Left cardiac atrium (tissue), 4 donors: ENCODE results near the gene EIF2D. TPM values are rescaled to one million over a fixed set of nuclear protein-coding genes. Genes with fewer than 3 reads are reported as not detected.
A peak's percentile ranks its signal among the peaks of the same experiment; 100 is the strongest.
"Not testable (repeated sequence)": the region's sequence is repeated elsewhere in the genome, so short reads cannot be mapped to it uniquely, and the experiment has no call there.

ENCODE experiments used
- ATAC-seq, 2 donors: fragments of 200-7000 bp; cut with Tn5 transposase; one replicate each; pipeline ENCODE4 v1.9.1; 2020; ENCODE audit warnings: mild to moderate bottlenecking in 2 of 2, moderate library complexity in 2 of 2
- DNase-seq: peaks from one replicate; pipeline ENCODE4 v3.0.0-alpha.2; 2020
- intact Hi-C, 2 donors: fragments of 100-400 bp; cut with DNase I; formaldehyde crosslinking; loops; one replicate each; pipeline versions ENCODE4 v1.14.1 to v1.15.1; 2022 to 2023
- total RNA-seq, 2 donors: library from RNA; stranded (reverse); fragmentation: NEBNext Ultra II Directional; extraction: Animal tissue kit (Norgen Biotek cat#: 25700); gene quantifications; one replicate each; pipeline ENCODE4 v1.2.1, GENCODE V29; 2021
- donor health status: DM: no; HTN: yes; CAD: no.
- donor health status: DM: no; HTN: yes; CAD: no; lungs with severe emphysema.
- donor health status: DM: yes; HTN: yes; CAD: no.
- donor health status: Dilated cardiomyopathy.

Gene EIF2D
- total RNA-seq, 2 donors from 2014 or later: 22.9 to 27.8 TPM

DNA sequence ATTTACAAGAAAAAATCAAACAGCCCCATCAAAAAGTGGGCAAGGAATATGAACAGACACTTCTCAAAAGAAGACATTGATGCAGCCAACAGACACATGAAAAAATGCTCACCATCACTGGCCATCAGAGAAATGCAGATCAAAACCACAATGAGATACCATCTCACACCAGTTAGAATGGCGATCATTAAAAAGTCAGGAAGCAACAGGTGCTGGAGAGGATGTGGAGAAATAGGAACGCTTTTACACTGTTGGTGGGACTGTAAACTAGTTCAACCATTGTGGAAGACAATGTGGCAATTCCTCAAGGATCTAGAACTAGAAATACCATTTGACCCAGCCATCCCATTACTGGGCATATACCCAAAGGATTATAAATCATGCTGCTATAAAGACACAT is 29.8 kb upstream of the EIF2D start:
- DNase-seq, ATAC-seq, intact Hi-C loops: not testable (repeated sequence)

DNA sequence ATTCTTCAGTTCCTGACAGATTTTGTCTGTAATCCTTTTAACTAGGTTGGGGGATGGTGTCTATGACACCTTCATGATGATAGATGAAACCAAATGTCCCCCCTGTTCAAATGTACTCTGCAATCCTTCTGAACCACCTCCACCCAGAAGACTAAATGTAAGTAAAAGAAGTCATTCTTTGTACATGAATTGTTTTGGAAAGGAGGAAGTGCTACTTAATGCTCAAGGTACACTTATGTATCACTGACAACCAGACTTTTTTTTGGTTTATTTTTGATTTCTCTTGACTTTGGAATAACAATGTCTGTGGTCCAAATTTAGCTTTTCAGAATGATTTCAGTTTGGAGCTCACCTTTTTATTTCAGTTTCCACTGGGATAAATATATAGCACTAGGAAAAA is 25.3 kb upstream of the EIF2D start:
- ATAC-seq (no peak), DNase-seq (no peak)
- intact Hi-C loops: loop anchor here in 1 of 2 donors (5.0 kb wide), 1 partner anchor 95 kb away; no protein-coding TSS in a partner anchor

DNA sequence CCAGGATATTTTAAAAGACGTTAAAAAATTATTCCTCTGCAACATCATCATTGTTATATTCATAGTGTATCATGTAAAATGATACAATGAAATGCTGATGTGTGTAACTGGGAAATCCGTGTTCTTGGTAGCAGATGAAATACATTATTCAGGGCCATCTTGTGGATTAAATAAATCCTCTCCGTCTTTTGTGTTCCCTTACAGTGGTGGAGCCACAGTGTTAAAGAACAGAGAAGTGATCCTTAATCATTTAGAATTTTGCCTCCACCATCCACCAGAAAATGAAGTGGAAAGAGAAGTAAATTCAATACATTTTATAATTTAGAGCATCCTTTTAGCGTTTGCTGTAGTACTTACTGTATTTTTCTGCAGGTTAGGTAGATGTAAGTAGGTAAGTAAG is 24.4 kb upstream of the EIF2D start:
- intact Hi-C loops: loop anchor here in 1 of 2 donors (5.0 kb wide), 1 partner anchor 96 kb away; no protein-coding TSS in a partner anchor
- no peak for ATAC-seq
- DNase-seq: no peak

DNA sequence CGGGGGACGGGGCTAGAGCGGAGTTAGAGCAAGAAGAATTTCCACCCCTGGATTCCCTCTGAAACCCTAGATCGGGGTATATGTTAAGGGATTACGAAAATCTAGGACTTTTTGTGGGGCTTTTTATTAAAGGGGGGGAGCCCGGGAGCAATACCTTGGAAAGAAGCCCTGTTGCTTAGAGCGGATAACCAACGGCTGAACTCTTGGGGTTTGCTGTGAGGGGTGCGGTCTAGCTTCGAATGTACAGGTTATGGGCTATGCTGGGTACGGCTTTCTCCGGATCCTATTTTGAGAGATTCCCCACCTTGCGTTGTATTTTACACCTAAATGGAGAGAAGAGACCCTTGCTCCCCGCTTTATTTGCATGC is 23.7 kb upstream of the EIF2D start:
- intact Hi-C loops: loop anchor here in 1 of 2 donors (2.0 to 5.0 kb wide), 2 partner anchors 96 to 173 kb away; no protein-coding TSS in a partner anchor
- DNase-seq (no peak), ATAC-seq (peak in 1 of 2 donors; percentile 1)

DNA sequence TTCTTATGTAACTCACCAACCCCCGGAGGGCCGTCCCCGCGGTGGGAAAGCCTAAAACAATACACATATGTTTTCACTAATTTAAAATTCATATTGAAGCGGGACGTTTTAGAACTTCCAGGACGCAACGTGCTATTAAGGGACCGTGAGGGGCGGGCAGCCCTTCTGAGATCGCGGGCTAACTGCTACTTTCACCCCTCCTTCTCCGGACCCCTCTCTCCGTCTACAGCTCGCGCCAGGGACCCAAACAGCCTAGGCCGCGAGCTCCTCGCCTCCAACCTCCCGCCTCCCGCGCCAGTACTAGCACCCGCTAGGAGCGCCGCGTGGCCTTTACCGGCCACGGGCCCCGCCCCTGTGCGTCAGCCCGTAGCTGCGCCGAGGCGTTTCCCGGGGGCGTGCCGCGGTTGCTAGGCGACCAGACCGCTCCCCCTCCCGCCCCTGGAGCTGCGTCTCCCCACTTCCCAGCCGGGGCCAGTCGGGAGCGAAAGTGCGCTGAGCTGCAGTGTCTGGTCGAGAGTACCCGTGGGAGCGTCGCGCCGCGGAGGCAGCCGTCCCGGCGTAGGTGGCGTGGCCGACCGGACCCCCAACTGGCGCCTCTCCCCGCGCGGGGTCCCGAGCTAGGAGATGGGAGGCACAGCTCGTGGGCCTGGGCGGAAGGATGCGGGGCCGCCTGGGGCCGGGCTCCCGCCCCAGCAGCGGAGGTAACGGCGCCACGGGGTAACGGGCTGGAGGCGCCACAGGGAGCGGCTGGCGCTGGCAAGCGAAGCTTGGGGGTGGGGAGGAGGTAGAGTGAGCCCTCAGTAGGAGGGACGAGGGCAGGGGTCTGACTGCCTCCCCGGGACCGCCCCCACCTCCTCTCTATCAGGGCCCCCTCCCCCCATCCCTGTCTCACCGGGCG is 23.1 kb upstream of the EIF2D start, which contains the start of gene DYRK3:
TSS of gene DYRK3 (plus strand) at position 457 of the 898 bp plus-strand sequence. CDS start at position 625, 168 bp downstream.
- DNase-seq: peak; percentile 97
- intact Hi-C loops: loop anchor here in 1 of 2 donors (2.0 to 5.0 kb wide), 2 partner anchors 97 to 173 kb away; no protein-coding TSS in a partner anchor
- ATAC-seq: peak; percentile 99

DNA sequence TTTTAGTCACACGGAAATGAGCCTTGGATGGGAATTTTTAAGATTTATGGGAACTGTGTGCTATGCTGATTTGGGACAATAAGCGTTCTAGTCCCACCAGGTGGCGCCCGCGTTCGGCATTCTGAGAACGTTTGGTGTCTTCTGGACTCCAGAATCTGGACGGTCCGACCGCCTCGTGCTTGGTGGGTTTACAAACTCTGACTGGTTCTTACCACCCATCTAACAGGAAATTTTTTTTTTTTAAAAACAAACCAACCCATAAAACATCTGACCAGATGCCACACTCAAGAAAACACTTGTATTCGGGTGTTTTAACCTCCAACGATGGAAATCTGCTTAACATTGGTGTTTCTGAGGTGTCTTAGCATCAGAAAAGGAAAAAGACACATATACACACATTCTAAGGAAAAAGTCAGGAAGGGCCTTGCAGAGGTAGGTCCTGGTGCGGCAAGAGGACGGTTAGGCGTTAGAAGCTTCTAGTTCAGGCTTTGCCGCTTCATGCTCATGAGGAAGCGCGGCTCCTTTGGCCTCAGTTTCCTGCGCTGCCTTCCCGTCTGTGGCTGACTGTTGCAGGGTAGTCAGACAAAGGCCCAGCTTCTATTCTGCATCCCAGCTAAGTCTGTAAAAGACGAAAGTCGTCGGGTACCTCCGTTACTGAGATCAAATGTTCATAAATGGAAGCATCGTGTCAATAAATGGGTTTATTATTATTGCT is 22.3 kb upstream of the EIF2D start:
- intact Hi-C loops: loop anchor here (1.0 to 5.0 kb wide), 6 partner anchors 30 to 348 kb away; no protein-coding TSS in a partner anchor
- peak; percentile 96 for DNase-seq
- peak; percentile 72 to 75 for ATAC-seq

DNA sequence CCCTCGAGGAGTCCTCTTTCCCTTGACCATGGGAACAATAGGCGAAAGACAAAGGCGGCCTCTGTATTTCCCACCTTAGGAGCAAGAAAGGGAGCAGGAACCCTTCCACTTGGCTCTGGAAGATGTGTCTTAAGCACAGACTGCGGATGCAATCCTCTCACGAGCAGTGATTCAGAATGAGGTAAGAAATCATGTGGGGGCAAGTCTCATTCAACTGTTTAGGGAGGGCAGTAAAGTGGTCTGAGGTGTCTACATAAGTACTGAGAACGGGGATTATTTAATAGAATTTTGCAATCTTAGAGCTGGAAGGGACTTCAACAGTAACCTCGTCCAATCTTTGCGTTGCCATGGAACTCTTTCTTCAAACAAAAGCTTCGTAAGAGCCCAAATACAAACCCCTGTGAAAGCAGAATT is 21.4 kb upstream of the EIF2D start:
- DNase-seq: no peak
- ATAC-seq: peak; percentile 8 to 21
- intact Hi-C loops: loop anchor here (1.0 to 5.0 kb wide), 5 partner anchors 31 to 349 kb away; no protein-coding TSS in a partner anchor

DNA sequence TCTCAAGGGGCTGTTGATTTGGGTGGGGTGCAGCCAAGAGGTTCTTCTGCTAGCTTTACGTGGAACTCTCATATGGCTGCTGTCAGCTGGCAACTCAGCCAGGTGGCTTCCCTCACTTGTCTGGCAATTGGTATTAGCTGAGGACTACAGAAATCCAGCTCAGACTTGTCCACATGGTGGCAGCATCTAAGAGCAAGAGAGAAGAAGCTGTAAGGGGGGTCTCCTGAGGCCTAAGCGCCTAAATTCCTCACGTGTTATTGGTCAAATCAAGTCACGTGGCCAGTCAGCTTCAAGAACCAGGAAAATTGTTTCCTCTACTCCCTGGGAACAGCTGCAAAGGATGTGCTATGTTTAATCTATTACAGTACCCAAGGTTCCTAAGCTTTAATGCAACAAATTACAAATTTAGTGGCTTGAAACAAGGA is 18.8 kb upstream of the EIF2D start:
- DNase-seq: peak; percentile 74
- intact Hi-C loops: loop anchor here (5.0 kb wide), 3 partner anchors 171 to 351 kb away; no protein-coding TSS in a partner anchor
- ATAC-seq: peak in 1 of 2 donors; percentile 4

DNA sequence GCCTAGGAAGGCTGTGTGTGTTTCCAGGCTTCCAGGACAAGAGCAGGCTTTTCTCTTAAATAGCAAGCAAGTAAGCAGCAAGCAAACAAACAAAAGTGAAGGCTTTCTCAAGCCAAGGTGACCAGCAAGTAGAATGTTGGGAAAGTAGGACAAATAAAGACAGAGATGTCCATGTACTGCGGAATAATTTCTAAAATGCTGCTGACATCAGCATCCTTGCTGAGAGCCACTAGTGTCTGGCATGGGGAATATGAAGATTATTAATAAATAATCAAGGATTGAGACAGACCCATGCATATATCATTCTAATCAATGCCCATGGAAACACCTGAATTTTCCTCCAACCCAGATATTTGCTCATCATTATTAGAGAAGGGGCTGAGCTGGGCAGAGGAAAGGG is 16.7 kb upstream of the EIF2D start:
- intact Hi-C loops: loop anchor here in 1 of 2 donors (10.0 kb wide), 1 partner anchor 286 kb away; no protein-coding TSS in a partner anchor
- DNase-seq (no peak), ATAC-seq (no peak)

DNA sequence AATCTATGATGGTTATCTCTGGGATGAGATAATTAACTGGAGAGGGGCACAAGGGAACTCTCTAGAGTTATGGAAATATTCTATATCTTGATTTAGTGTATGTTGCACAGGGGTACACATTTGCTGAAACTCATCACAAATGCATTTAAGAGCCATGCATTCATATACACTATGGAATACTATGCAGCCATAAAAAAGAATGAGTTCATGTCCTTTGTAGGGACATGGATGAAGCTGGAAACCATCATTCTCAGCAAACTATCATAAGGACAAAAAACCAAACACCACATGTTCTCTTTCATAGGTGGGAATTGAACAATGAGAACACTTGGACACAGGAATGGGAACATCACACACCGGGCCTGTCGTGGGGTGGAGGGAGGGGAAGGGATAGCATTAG is 14.1 kb upstream of the EIF2D start:
- not testable (repeated sequence) for DNase-seq, ATAC-seq
- intact Hi-C loops: loop anchor here in 1 of 2 donors (10.0 kb wide), 1 partner anchor 288 kb away; no protein-coding TSS in a partner anchor

DNA sequence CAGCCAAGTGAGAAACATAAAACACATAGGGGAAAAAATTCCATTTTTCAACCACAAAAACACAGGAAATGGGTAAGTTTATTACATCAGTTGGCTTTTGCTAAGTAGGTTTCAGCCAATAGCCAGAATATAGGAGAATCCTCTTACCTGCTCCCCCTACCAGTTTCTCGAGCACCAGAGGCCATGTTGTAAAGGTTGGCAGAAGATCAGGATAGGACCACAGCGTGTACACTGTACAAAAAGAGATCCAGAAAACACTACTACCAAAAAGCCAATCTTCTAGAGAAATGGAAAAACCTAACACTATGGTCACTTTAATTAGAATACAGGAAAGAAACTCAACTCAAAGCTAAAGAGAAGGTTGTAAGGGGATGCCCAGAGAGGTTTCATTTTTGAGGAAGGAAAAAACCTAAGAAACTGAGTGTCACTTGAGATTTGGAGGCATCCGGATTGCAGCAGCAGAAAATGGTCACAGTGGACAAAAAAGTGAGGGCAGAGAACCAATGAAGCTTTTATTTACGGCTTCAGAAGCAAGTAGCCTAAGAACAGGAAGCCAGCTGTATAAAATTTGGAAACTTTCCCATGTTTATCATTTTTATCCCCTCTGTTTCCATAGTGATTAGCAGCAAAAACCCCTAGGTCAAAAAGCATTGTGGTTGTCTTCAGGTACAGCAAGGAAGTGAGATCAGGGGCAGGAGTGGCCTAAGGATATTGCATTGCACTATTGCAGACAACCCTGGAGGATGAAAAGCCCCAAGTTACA is 2.9 kb downstream of the EIF2D start:
- intact Hi-C loops: no loop called here
- no peak for ATAC-seq
- no peak for DNase-seq

DNA sequence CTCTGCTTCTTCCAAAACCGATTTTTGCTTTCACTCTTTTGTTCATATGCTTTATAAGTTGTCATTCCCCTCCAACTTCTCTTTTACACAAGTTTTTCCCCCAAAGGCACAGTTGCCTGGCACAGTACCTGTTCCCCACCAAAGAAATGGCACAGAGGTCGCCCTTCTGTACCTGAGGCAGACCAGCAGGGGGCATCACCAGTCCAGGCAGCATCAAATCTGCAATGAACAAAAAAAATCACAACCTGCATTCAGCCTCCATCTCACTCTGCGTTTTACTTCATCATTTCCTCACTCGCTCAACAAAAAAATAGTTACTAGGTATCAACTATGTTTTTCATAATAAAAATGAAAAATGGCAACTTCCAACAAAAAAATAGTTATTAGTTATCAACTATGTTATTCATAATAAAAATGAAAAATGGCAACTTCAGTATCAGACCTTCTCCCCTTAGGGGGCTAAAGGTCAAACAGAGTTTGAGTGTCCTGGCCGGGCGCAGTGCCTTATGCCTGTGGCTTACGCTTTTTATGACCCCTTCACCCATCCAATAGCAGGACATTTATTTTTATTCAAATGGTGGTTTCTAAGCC is 4.1 kb downstream of the EIF2D start:
- intact Hi-C loops: no loop called here
- DNase-seq (no peak), ATAC-seq (no peak)

DNA sequence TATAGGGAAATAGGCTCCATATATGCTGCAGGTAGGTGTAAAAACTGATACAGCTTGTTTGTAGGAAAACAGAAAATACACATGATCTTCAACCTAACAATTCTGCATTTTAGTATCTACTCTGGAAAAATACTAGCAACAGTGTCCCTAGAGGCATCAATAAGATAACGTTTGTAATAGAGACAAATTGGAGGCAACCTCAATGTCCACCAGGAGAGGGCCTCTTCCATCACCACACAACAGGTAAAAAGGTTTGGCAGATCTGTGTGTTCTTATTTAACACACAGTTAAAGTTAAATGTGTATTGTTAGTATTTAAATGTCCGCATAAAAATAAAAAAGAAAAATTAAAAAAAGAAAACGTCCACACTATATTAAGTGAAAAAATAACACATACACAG is 5.4 kb downstream of the EIF2D start:
- DNase-seq (no peak), ATAC-seq (no peak)
- intact Hi-C loops: no loop called here

DNA sequence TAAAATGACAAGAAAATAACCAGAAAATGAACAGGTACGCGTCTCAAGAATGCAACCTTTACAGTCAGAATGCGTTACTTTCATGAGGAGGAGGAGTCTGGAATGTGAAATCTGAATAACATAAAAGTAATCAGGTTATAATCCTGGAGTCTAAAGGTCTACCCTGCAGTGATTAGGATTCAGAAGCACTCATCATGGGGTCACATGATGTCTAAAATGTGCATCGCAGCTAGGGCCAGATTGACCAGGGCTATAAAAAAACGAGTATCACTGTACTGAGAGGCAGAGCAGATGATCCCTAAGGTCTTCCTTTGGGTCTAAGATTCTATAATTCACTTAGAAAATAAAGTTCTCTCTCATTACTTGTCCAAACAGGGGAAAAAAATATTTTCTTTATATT is 7.4 kb downstream of the EIF2D start:
- ATAC-seq: no peak
- intact Hi-C loops: no loop called here

DNA sequence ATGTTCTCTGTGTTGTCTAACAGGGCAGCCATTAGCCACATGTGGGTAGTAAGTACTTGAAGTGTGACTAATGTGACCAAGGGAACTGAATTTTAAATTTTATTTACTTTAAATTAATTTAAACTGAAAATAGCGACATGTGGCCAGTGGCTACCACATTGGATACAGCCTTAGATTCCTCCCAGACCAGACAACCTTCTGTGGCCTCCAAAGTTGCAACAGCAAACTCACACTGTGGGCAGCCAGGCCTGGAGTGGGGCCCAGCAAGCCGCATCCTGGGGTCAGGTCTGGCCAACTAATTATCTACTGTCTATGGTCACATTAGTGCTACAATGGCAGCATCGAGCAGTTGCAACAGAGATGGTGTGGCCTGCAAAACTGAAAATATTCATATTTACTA is 11.7 kb downstream of the EIF2D start:
- DNase-seq (no peak), ATAC-seq (no peak)
- intact Hi-C loops: no loop called here

More for the DNA sequence above, 7.4 kb downstream of the EIF2D start:
- DNase-seq: no peak

DNA sequence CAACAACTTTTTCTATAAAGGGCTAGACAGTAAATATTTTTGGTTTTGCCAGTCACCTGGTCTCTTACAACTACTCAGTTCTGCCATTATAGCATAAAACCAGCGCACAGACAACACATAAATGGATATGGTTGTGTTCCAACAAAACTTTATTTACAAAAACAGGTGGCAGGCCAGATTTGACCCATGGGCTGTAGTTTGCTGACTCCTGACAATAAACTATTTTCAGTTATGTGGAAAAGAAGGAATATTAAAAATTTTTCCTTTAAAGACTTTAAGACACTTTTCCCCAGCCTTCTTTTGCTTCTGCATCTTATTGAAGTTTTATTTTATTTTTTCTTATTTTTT is 16.0 kb downstream of the EIF2D start:
- no peak for ATAC-seq

DNA sequence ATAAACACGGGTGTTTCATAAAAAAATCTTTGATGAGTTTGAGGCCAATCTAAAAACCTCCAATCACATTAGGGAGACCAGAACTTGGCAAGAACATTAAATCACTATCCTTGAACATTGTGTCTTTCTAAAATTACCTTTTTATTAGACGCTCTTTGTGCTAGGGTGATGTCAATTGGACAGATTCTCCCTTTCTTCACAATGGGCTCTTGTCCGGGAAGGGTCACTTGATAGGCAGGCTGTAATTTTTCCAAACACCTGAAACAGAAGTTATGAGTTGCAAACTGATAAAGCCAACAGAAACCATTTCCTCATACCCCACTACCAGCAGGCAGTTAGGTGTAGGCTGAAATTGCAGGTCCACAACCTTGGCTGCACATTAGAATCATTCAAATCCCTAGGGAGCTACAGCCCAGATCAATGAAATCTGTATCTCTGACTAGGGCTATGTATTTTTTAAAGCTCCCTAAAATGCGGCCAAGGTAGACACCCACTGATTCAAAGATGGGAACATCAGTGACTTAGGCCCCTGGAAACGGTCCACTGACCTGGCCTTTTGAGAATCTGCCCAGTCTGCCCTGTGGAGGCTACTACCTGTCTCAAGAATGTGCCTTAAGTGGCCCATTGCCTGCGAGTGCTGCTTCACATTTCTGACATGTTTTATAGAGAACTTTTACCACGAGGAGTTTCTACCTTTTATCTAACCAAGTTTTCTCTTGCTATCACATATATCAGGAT is 16.5 kb downstream of the EIF2D start:
- intact Hi-C loops: no loop called here
- ATAC-seq: no peak
- no peak for DNase-seq

More for the DNA sequence above, 16.0 kb downstream of the EIF2D start:
- DNase-seq: no peak
- intact Hi-C loops: no loop called here
